ENCODE results near the gene TSSK6. TPM values are rescaled to one million over a fixed set of nuclear protein-coding genes. Genes with fewer than 3 reads are reported as not detected.

TSSK6 gene
- total RNA-seq, 1 donor from 2014 or later = 0.26 TPM

DNA sequence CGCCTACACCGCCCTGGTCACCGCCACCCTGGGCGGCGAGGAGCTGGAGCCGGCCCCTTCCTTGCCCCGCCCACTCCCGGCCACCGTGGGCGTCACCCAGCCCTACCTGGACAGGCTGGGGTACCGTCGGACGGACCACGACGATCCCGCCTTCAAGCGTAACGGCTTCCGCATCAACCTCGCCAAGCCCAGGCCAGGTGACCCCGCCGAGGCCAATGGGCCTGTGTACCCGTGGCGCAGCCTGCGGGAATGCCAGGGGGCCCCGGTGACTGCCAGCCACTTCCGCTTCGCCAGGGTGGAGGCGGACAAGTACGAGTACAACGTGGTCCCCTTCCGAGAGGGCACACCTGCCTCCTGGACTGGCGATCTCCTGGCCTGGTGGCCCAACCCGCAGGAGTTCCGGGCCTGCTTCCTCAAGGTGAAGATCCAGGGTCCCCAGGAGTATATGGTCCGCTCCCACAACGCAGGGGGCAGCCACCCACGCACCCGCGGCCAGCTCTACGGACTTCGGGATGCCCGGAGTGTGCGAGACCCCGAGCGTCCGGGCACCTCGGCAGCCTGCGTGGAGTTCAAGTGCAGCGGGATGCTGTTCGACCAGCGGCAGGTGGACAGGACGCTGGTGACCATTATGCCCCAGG lies 29.7 kb upstream of the TSSK6 start:
- no peak for DNase-seq (ENCODE audit: low read depth in 2 of 2)

- no peak for DNase-seq (ENCODE audit: low read depth in 2 of 2)
Observed at GRCh38 chr19:19544257-19544953, 29.1 kb upstream of the TSSK6 start.

DNA sequence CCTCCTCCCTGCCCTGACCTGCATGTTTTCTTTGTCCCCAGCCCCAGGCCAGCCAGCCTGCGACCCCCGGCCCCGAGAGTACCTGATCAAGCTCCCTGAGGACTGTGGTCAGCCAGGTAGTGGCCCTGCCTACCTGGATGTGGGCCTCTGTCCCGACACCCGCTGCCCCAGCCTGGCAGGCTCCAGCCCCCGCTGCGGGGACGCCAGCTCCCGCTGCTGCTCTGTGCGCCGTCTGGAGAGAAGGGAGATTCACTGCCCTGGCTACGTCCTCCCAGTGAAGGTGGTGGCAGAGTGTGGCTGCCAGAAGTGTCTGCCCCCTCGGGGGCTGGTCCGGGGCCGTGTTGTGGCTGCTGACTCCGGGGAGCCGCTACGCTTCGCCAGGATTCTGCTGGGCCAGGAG lies 28.3 kb upstream of the TSSK6 start:
- DNase-seq (ENCODE audit: low read depth in 2 of 2) = no peak

- DNase-seq (ENCODE audit: low read depth in 2 of 2) = no peak
Observed at GRCh38 chr19:19543101-19543500, 27.8 kb upstream of the TSSK6 start.

DNA sequence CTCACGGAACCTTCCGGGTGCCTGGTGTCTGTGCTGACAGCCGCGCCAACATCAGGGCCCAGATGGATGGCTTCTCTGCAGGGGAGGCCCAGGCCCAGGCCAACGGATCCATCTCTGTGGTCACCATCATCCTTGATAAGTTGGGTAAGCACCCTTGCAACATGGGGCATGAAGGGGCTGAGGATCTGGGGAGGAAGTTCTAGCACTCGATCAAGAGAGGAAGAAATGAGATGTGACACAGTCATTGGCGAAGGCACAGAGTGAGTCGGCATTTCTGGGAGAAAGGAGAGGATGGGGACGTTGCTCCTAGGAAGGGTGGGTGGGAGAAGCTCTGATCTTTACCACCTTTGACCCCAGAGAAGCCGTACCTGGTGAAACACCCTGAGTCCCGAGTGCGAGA lies 27.2 kb upstream of the TSSK6 start:
- DNase-seq (ENCODE audit: low read depth in 2 of 2) = no peak

GRCh38 chr19:19541616-19542015 lies 26.3 kb upstream of the TSSK6 start:
- DNase-seq (ENCODE audit: low read depth in 2 of 2) = no peak

DNA sequence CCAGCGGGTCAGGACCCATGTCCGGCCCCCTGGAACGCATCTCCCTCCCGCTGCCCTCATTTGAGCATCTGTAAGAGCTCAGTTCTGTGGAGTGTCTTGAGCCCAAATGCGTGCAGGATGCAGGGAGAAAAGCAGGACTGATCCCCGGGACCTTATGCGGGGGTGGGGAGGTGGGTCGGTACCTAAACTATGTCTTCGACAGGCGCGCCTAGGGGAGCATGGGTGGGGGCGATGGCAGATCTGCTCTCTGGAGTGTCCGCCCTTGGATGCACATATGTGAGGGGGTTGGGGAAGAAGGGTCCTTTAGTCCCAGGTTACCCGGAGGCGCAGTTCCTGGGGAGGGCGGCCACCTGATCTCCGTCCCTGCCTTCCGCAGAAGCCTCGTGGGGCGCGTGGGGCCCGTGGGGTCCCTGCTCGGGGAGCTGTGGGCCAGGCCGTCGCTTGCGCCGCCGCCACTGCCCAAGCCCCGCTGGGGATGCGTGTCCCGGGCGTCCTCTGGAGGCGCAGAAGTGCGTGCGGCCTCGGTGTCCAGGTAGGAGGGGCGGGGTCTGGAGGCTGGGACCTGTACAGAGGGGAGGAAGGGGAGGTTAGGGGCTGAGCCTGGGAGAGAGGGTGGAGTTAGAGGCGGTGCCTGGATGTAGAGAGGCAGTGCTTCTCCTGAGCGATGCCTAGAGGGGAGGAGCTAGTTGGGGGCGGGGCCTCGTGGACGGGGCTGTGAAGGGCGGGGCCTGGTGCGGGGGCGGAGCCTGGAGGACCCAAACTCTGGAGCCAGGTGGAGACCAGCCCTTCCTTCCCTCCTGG lies 25.6 kb upstream of the TSSK6 start:
- DNase-seq (ENCODE audit: low read depth in 2 of 2) = peak in 1 of 2 donors; percentile 18

- peak in 1 of 2 donors; percentile 51 for DNase-seq (ENCODE audit: low read depth in 2 of 2)
Observed at GRCh38 chr19:19540064-19540714, 24.8 kb upstream of the TSSK6 start.

DNA sequence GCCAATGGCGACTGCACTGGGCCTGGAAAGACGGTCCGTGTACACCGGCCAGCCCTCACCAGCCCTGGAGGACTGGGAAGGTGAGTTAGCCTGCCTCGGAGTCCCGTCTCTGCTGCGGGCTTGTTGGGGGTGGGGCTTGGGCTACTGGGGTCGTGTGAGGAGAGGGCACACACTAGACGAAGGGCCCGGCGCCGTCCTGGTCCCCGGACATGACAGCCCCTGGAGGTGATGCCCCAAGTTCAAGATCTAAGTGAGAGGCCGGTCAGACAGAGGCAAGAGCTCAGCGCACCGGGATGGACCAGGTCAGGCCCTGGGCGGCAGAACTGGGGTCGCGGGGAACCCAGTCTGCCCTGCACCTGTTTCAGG lies 24.3 kb upstream of the TSSK6 start:
- no peak for DNase-seq (ENCODE audit: low read depth in 2 of 2)

DNA sequence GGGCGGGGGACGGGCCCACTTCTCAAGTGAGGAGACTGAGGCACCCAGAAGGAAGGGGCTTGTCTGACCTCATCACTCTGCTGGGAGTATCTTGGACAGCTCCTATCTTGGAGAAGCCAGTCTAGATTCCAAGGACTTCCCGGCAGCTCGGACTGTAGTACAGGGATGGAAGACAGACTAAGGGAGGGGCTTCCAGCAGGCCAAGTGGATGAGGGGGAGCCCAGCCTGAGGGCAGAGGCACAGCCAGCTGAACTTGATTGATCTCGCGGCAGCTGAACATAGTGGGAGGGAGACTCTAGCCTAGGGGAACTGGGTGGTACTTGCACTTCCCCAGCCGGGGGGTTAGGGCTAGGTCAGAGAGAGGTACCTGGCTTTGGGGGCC lies 23.4 kb upstream of the TSSK6 start:
- no peak for DNase-seq (ENCODE audit: low read depth in 2 of 2)

DNA sequence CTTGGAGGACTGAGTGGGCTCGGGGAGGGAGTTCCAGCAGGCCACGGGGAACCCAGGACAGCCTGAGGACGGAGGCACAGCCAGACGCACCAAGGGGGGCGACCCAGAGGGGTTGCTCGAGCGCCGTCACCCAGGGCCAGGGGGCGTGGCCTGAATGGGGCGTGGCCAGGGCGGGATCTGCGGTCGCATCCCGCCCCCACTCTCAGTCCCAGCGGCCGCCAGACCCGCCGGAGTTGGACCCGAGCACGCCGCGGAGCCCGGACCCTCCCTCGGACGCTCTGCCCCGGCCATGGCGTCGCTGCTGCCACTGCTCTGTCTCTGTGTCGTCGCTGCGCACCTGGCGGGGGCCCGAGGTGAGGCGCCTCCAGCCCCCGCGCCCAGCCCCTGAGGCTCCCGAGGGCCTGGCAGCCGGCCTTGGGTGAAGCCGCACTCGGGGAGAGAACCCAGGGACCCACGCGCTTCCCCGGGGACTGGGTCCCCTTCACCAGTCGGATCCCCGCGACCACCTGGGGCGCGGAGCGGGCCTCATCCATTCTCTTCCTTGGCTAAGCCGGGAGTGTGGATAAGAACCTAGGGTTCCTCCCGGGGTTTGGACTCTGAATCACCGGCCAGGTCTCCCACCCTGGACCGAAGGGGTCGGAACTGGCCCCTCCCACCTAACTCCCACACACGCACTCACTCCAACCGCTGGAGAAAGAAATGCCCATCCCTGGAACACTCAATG lies 22.9 kb upstream of the TSSK6 start, which contains the start of gene CILP2:
Gene CILP2, plus strand, starts transcription at position 205 of the 724 bp plus-strand sequence. Its CDS starts 85 bp downstream, at position 290.
- DNase-seq (ENCODE audit: low read depth in 2 of 2) = no peak

DNA sequence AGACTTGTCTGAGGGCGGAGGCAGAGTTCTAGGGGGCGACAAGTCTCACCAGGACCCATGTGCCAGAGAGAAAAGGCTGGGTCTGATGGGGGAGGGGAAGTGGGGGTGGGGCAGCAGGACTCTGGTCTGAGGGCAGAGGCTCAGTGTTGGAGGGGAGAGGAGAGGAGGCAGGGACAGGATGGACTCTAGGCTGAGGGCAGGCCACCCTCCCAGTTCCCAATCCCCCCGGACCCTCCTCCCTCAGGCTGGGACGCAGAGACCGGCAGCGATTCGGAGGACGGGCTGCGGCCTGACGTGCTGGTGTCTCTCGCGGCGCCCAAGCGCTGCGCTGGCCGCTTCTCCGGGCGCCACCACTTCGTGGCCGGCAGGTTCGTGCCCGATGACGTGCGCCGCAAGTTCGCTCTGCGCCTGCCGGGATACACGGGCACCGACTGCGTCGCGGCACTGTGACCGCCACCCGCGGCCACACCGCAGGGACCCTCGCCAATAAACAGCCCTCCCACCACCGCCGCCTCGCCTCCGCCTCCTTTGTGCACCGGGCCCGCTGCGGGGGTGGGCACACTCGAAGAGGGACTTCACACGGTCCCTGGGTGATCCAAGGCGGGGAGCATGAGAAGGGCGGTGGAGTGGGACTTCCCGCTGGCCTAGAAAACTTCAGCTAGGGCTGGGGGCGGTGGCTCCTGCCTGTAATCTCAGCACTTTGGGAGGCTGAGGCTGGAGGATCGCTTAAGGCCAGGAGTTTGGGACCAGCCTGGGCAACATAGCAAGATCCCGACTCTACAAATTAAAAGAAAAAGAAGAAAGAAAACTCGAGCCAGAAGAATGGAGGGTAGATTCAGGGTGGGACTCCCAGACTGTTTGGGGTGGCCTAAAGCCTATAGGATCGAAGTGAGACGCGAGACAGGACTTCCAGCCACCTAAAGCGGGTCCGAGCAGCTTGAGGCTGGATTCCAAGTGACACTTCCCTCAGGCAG lies 22.0 kb upstream of the TSSK6 start:
- no peak for DNase-seq (ENCODE audit: low read depth in 2 of 2)

- no peak for DNase-seq (ENCODE audit: low read depth in 2 of 2)
Observed at GRCh38 chr19:19535311-19536191, 20.2 kb upstream of the TSSK6 start.

GRCh38 chr19:19534556-19535265 lies 19.4 kb upstream of the TSSK6 start:
- DNase-seq (ENCODE audit: low read depth in 2 of 2) = no peak

DNA sequence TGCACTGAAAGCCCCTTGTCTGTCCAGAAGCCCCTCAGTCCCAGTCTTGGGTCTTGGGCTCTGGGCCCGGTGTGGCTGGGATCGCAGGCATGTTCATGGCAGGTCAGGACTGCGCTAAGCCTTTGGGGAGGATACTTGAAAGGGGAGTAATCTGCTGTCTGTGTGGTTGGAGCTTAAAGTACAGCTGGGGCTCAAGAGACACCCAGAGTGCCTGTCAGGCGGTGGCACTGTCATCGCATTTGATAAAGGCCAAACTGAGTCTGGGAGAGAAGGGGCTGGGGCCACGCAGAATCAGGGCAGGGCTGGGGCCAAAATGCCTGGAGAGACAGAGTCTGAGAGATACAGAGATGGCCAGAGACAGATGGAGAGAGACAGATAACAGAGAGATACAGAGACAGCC lies 18.5 kb upstream of the TSSK6 start:
- DNase-seq (ENCODE audit: low read depth in 2 of 2) = no peak

GRCh38 chr19:19532806-19533701 lies 17.7 kb upstream of the TSSK6 start:
- no peak for DNase-seq (ENCODE audit: low read depth in 2 of 2)

Measured in dermis microvascular lymphatic vessel endothelial cell (primary cell).